ENCODE data around the gene MCAM.

DNA sequence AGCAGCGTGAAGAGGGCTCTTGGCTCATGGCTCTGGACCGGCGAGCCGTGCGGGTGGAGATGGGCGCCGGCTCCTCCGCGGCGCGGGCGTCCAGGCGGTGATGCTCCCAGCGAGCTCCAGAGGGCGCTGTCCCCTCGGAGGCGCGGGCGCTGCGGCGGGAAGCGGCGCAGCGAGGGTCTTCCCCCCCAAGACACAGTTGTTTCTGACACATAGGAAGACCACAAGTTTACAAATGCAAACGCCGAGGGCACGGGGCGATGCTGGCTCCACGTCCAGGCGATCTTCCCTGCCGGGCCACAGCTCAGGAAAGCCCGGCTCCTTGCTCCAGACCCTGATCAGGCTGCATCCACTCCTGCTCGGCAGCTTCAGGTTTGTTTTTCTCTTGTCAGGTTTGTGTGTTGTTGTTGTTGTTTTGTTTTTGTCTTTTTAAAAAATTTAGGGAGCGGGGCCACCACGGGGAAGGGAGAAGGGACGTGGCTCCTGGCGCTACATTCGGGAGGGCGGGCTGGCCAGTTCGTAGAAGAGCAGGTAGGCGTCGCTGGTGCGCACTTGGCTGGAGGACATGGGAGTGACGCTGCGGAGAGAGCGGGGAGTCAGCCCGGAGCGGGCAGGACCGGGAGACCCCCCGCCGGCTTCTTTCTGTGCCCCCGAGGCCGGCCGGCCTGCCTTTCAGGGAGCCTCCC, 39.6 kb upstream of the MCAM start:
- TF ChIP-seq, protein P1, sequence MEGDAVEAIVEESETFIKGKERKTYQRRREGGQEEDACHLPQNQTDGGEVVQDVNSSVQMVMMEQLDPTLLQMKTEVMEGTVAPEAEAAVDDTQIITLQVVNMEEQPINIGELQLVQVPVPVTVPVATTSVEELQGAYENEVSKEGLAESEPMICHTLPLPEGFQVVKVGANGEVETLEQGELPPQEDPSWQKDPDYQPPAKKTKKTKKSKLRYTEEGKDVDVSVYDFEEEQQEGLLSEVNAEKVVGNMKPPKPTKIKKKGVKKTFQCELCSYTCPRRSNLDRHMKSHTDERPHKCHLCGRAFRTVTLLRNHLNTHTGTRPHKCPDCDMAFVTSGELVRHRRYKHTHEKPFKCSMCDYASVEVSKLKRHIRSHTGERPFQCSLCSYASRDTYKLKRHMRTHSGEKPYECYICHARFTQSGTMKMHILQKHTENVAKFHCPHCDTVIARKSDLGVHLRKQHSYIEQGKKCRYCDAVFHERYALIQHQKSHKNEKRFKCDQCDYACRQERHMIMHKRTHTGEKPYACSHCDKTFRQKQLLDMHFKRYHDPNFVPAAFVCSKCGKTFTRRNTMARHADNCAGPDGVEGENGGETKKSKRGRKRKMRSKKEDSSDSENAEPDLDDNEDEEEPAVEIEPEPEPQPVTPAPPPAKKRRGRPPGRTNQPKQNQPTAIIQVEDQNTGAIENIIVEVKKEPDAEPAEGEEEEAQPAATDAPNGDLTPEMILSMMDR (IDR thresholded peaks at IDR 0.05; ENCODE audit: low read length) = peak; percentile 87
- TF ChIP-seq EZH2phosphoT487 (IDR thresholded peaks at IDR 0.05; ENCODE audit: low read length) (no peak), EZH2 (optimal IDR thresholded peaks at IDR 0.05; ENCODE audit: low read depth, low read length) (no peak)

All from MM.1S (cell line).